ENCODE results near the gene YY1AP1.

DNA sequence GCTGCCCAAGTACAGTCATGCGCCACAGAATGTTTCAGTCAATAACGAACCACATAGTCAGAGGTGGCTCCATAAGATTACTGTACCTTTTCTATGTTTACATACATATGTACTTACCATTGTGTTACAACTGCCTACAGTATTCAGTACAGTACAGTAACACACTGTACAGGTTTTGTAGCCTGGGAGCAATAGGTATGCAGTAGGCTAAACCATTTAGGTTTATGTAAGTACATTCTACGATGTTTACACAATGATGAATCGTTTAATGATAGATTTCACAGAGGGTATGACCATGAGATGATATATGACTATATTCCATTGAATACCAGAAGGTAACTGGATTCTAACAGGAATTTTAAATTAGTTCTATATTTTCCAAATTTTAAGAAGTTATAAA, 10.5 kb downstream of the YY1AP1 start:
- TF ChIP-seq, protein P1, sequence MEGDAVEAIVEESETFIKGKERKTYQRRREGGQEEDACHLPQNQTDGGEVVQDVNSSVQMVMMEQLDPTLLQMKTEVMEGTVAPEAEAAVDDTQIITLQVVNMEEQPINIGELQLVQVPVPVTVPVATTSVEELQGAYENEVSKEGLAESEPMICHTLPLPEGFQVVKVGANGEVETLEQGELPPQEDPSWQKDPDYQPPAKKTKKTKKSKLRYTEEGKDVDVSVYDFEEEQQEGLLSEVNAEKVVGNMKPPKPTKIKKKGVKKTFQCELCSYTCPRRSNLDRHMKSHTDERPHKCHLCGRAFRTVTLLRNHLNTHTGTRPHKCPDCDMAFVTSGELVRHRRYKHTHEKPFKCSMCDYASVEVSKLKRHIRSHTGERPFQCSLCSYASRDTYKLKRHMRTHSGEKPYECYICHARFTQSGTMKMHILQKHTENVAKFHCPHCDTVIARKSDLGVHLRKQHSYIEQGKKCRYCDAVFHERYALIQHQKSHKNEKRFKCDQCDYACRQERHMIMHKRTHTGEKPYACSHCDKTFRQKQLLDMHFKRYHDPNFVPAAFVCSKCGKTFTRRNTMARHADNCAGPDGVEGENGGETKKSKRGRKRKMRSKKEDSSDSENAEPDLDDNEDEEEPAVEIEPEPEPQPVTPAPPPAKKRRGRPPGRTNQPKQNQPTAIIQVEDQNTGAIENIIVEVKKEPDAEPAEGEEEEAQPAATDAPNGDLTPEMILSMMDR (IDR thresholded peaks at IDR 0.05), result no peak
- TF ChIP-seq POLR2A (IDR thresholded peaks at IDR 0.05), result no peak
